Testis (tissue), 2 donors: ENCODE results near the gene CDH13.

Source experiments
- CTCF ChIP-seq, 3 experiments: fragments of 450-650 bp in 2 of 3; fragments of 200-600 bp in 1 of 3; sonication (generic) in 1 of 3; IDR thresholded peaks; one replicate each; pipeline ENCODE4 v1.5.1; 2016 to 2019; ENCODE audit warnings: antibody characterized with exemption in 3 of 3, mild to moderate bottlenecking in 2 of 3, moderate library complexity in 1 of 3
- POLR2A ChIP-seq: fragments of 450-650 bp; IDR thresholded peaks from one replicate; pipeline ENCODE4 v1.6.1; 2017; ENCODE audit warnings: antibody characterized with exemption, mild to moderate bottlenecking, moderate library complexity

DNA sequence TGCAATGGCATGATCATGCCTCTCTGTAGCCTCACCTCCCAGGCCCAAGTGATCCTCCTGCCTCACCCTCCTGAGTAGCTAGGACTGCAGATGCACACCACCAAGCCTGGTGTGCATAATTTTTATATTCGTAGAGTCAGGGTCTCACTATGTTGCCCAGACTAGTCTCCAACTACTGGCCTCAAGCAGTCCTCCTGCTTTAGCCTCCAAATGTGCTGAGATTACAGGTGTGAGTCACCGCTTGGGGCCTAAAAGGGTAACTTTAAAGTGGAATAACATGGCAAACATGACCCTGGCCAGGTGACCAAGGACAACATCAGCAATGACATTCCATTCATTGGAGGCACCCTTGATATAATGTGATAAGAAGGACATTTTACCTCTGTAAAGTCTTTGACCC lies 1207.2 kb downstream of the CDH13 start:
- no peak for TF ChIP-seq CTCF (IDR thresholded peaks at IDR 0.05)
- no peak for TF ChIP-seq POLR2A
